22Rv1 (cell line): ENCODE results near the gene ZNF319.

Experiments used
- ZFX ChIP-seq: fragments of 450-650 bp; IDR thresholded peaks from 2 replicates; pipeline ENCODE4 v1.6.1; 2017; ENCODE audit warnings: antibody characterized with exemption, borderline replicate concordance
- TF ChIP-seq, protein P1 (sequence below): fragments of 450-650 bp; IDR thresholded peaks from 2 replicates; pipeline ENCODE4 v1.5.1; 2017; ENCODE audit warnings: mild to moderate bottlenecking

- TF ChIP-seq, protein P1, sequence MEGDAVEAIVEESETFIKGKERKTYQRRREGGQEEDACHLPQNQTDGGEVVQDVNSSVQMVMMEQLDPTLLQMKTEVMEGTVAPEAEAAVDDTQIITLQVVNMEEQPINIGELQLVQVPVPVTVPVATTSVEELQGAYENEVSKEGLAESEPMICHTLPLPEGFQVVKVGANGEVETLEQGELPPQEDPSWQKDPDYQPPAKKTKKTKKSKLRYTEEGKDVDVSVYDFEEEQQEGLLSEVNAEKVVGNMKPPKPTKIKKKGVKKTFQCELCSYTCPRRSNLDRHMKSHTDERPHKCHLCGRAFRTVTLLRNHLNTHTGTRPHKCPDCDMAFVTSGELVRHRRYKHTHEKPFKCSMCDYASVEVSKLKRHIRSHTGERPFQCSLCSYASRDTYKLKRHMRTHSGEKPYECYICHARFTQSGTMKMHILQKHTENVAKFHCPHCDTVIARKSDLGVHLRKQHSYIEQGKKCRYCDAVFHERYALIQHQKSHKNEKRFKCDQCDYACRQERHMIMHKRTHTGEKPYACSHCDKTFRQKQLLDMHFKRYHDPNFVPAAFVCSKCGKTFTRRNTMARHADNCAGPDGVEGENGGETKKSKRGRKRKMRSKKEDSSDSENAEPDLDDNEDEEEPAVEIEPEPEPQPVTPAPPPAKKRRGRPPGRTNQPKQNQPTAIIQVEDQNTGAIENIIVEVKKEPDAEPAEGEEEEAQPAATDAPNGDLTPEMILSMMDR = no peak
- TF ChIP-seq ZFX = no peak
Observed at GRCh38 chr16:57997176-57997527, 3.3 kb downstream of the ZNF319 start.
